ENCODE measurements around the gene TTLL10.

The TTLL10 gene

DNA sequence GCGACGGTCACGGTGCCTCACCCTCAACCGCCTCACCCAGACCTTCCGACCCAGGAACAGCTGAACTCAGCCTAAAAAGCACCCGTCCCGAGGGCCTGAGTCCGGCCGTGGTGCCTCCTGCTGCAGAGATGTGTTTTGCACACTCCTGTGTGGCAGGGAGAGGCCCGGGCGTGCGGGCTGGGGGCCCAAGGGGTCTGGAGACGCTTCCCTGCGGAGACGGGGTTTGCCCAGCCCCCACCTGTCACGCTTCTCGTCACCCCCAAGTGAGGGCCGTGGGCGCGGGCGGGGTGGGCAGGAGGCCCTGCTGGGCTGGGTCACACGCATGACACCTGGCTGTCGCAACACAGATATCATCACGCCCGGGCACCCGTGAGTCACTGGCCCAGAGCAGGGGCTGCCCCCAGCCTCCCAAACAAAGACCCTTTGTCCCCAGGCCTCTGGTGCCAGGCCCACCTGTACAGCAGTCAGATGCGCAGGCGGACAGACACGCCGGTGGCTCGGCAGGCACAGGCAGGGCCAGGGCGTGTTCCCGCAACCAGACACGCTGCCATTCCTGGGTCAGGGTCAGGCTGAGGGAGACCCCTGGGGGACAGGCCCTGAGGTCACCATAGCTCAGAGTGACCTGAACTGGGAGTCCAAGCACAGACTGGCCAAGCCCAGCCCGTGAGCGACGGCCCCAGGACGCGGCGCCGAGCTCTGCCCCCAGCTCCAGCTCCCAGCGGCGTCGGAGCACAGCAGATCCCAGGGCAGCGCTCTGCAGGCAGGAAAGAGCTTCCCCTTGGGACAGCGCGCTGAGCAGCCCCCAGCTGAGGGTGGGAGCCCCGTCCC lies 64.4 kb downstream of the TTLL10 start:
- no peak for DNase-seq

- no peak for DNase-seq
Observed at GRCh38 chr1:1238702-1239178, 65.1 kb downstream of the TTLL10 start.

GRCh38 chr1:1239227-1239613 lies 65.5 kb downstream of the TTLL10 start:
- DNase-seq, result no peak

GRCh38 chr1:1239614-1240347 lies 66.1 kb downstream of the TTLL10 start:
- no peak for DNase-seq

- DNase-seq, result no peak
Observed at GRCh38 chr1:1240348-1240732, 66.7 kb downstream of the TTLL10 start.

- no peak for DNase-seq
Observed at GRCh38 chr1:1240822-1241587, 67.3 kb downstream of the TTLL10 start.

- DNase-seq, result no peak
Observed at GRCh38 chr1:1241588-1242219, 68.0 kb downstream of the TTLL10 start.

- no peak for DNase-seq
Observed at GRCh38 chr1:1242461-1243265, 69.0 kb downstream of the TTLL10 start.

DNA sequence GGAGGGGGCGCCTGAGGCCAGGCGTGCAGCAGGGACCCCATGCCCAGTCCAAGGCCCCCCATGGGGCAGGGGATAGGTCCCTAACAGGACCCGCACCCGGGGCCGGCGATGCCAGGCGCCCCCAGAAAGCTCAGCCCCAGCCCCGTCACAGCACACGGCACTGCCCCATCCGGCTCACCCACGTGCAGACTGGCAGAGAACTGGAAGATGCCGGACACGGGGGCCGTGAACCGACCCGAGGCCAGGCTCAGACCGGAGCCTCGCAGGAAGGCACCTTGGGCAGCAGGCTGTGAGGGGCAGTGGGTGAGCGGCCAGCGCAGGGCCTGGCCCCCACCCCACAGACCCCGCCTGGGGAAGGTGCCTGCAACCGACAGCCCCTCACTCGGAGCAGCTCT lies 69.6 kb downstream of the TTLL10 start:
- DNase-seq, result no peak

DNA sequence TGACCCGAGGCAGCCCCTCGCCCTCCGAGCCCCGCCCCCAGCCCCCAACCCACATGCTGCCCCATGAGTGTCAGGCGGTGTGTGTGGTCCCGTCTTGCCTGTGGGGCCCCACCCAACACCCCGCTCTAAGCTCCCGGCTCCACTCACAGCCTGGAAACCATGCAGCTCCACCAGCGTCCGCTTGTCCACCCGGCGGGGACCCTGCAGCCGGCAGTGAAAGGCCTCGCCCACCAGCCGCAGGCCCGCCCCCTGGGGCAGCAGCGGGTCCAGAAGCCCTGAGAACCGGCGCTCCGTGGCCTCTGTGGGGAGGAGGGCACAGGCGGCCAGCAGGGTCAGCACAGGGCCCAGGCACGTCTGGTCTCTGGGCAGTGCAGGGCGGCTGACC lies 70.1 kb downstream of the TTLL10 start:
- DNase-seq, result no peak

DNA sequence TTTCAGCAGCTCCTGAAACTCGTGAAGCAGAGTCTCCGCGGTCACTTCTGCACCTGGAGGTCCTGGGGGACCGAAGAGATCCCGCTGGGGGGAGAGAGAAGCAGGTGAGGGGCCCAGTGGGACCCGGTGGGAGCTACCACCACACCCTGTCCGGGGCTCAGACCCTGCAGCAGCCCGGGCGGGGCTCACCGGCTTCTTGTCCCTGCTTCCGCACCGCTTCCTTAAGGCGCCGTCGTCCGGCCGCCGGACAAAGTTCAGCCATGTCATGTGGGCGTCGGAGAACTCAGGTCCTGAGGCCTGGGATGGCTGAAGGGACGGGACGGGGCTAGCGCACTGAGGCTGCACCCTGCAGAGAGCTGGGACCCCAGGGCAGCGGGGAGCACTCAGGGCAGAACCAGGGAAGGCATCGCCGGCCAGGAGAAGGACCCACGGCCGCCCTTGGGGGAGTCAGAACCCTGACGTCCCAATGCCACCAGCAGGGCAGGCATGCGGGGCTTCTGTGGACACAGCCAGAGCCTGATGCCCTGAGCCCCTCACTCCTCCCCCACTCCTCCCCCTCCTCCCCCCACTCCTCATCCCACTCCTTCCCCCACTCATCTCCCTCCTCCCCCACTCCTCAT lies 70.6 kb downstream of the TTLL10 start:
- no peak for DNase-seq

DNA sequence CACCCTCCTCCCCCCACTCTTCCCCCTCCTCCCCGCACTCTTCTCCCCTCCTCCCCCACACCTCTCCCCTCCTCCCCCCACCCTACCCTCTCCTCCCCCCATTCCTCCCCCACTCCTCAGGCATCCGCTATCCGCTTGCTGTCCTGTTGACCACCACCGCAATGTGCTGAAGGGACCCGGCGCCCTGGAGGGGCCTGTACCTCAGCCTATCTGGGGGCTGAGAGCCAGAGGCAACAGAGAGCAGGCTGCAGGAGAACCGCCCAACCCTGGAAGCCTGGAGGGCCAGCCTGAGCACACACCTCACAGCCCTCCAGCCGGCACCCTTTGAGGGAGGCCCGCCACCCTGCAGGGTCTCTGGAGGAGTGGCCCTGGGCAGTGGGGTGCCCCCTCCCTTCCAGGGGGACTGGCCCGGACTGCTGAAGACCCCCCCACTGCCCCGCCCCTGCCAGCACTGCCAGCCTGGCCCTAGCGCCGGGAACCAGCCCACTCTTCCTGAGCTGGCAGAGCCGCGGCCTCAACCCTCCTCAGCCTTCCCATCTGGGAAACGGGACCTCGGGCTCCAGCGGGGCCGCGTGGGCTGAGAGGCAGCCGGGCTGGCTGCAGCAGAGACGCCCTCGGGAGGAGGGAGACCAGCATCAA lies 71.6 kb downstream of the TTLL10 start:
- DNase-seq, result no peak

DNA sequence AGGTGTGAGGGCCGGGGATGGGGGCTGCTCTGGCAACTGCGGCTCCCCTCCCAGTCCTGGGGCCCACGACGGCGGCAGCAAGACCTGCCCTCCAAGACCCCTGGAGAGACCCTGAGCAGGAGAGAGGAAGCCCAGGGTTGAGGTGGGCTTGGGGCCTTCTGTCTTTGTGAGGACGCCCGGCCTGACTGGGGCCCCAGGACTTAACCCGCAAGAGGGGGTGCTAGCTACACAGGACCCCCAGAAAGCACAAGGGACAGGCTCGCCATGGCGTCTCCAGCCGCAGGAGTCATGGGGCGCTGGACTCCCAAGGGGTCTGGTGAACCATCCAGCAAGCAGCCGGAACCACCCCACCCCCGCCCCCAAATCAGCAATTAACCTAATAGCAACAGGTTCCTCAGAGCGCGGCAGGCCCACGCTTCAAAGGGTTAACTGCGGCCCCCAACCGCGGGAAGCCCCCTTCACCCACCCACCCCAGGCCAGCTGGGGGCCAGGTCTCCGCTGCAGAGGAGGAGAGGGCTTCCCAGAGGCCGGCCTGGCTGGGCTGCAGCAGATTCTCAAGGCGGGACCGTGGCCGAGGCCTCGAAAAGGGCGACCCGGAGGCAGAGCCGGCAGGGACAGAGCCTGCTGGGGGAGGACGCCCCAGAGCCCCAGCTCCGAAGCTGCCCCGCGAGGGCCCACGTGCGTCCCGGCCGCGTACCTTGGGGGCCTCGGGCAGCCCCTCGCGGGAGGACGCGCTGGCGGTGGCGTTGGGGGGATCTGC lies 72.3 kb downstream of the TTLL10 start:
- no peak for DNase-seq

- DNase-seq, result no peak
Observed at GRCh38 chr1:1246577-1247340, 73.1 kb downstream of the TTLL10 start, which contains the start of gene C1QTNF12. Gene C1QTNF12 (minus strand): TSS chr1:1246722. CDS start chr1:1246690, 32 bp downstream.

- no peak for DNase-seq
Observed at GRCh38 chr1:1247341-1247913, 73.7 kb downstream of the TTLL10 start.

All from activated CD4-positive, alpha-beta T cell treated with anti-CD3 and anti-CD28 coated beads for 4 hours (primary cell).